ENCODE data around the gene DOK7.

Gene DOK7

DNA sequence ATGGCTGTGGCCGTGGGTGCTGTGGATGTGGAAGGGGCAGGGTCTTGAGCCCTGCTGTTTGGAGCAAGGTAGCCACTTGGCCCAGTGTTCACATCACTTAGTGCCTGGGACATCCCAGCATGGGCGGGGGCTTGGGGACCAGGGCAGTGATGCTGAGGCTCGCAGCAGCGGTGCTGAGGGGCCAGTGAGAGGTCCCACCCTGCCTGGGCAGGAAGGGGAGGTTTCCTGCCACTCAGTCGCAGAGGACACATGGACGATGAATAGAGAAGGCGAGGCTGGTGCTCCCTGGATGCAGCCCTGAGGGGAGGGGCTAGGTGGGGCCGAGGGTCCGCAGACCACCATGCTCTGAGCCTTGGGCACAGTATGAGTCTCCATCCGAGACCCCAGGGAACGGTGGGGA lies 25.7 kb downstream of the DOK7 start:
- H3K4me3 ChIP-seq (ENCODE audit: low read depth, low read length): no peak overlapping the region

GRCh38 chr4:3489451-3489962 lies 26.4 kb downstream of the DOK7 start:
- no peak for TF ChIP-seq CTCF (IDR thresholded peaks at IDR 0.05; ENCODE audit: borderline replicate concordance, insufficient read depth, low read depth, low read length)
- H3K4me3 ChIP-seq (ENCODE audit: low read depth, low read length): no peak overlapping the region

More for the DNA sequence above, 25.7 kb downstream of the DOK7 start:
- no peak for TF ChIP-seq CTCF (IDR thresholded peaks at IDR 0.05; ENCODE audit: borderline replicate concordance, insufficient read depth, low read depth, low read length)

DNA sequence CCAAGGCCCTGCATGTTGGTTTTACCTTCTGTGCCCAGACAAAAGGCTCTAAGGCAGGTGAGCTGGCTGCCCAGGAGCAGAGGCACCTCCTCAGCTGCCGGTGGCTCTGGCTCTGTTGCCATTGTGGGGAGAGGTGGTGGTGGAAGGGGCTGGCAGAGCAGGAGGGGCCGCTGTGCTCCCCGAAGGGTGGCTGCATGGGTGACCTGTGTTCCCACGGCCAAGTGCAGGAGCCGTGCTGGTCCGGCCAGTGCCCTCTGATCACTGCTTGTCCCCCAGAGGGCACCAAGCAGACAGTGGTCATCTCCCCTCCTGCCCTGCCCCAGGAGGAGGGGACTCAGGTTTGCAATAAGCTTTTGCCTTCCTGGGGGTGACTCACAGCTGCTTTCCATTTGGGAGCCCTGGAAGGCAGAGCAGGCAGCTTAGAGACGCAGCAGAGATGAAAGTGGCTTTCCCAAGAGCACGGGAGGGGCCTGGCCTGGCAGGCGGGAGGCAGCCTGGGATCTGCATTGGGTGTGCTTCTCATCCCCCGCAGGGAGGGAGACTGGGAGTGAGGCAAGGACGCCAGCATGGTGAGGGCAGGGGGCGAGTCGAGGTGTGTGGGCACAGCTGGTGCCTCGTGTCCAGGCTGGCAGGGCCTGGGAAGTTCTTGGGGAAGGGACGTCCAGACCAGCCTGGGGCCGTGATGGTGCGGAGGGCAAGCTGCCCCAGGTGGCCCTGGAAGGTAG lies 28.7 kb downstream of the DOK7 start:
- TF ChIP-seq CTCF (IDR thresholded peaks at IDR 0.05; ENCODE audit: borderline replicate concordance, insufficient read depth, low read depth, low read length): no peak
- H3K4me3 ChIP-seq (ENCODE audit: low read depth, low read length): no peak overlapping the region

GRCh38 chr4:3492741-3493719 lies 29.9 kb downstream of the DOK7 start:
- no peak for TF ChIP-seq CTCF (IDR thresholded peaks at IDR 0.05; ENCODE audit: borderline replicate concordance, insufficient read depth, low read depth, low read length)
- no peak overlapping the region for H3K4me3 ChIP-seq (ENCODE audit: low read depth, low read length)

DNA sequence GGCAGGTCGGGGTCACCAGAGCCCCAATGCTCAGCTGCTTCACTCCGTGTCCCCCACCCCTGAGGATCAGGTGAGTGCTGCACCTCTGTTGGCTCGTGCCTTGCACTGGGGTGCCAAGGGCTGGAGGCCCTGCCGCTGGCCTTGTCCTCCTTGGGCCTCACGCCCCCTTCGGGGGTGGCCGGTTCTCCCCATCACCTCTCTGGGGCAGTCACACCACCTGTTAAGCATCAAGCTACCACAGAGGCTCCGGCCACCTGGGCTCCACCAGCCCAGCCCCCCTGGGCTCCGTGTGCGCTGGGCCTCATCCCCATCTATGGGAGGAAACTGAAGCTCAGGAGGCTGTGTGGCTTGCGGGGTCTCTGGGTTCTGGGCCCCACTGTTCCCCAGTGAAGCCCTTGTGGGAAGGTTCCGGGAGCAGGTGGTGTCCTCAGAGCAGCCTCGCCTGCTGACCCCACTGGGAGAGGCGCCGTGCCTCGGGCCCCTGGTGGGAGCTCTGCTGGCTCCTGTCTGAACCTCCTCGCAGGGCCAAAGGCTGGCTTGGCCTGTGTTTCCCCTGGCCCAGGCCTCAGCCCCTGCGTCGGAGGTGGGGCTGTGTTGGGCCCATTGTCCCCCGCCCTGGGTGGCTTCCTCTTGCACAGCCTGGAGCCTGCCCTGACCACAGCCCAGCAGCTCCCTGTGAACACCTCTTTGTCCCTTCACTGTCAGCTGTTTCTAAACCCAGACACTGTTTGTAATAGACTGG lies 30.8 kb downstream of the DOK7 start:
- no peak overlapping the region for H3K4me3 ChIP-seq (ENCODE audit: low read depth, low read length)
- TF ChIP-seq CTCF (IDR thresholded peaks at IDR 0.05; ENCODE audit: borderline replicate concordance, insufficient read depth, low read depth, low read length): no peak

DNA sequence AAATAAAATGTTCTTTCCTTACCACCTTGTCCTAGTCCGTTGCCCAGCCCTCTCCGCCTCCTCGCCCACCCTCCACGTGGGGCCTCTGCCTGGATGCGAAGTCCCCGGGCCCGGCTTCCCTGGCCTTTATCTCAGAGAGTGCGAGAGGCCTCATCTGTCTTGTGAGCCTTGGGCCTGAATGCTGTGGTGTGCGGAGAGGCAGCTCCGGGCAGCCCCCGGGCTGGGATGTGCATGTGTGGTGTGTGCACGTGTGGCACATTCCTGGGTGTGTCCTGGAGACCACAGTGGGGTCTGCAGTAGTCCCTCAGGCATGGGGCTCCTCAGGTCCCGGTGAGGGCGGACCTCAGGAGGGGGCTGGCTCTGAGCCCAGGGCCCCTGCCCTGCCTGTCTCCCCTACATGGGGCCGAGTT lies 31.4 kb downstream of the DOK7 start:
- no peak overlapping the region for H3K4me3 ChIP-seq (ENCODE audit: low read depth, low read length)
- TF ChIP-seq CTCF (IDR thresholded peaks at IDR 0.05; ENCODE audit: borderline replicate concordance, insufficient read depth, low read depth, low read length): no peak

All from GM12875 (cell line).